ENCODE measurements around the gene EVC2.

DNA sequence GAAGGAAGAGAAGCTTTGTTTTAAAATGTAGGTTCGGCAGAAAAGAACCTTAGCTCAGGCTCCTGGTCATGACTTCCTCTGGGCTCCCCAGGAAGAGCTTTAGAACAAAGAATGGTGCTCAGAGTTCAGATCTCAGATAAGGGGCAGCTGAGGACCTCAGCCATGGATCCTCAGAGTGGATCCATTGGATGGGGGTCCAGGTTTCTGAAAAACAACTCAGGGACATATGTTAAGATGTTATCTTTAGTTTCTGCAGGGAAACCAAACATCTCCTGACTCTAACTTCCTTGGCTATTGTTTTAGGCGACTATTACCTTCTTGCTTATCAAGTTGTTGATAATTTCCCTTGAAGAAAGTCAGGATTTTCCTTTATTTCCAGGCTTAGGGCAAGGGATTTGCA lies 8.0 kb upstream of the EVC2 start:
- TF ChIP-seq, protein P1, sequence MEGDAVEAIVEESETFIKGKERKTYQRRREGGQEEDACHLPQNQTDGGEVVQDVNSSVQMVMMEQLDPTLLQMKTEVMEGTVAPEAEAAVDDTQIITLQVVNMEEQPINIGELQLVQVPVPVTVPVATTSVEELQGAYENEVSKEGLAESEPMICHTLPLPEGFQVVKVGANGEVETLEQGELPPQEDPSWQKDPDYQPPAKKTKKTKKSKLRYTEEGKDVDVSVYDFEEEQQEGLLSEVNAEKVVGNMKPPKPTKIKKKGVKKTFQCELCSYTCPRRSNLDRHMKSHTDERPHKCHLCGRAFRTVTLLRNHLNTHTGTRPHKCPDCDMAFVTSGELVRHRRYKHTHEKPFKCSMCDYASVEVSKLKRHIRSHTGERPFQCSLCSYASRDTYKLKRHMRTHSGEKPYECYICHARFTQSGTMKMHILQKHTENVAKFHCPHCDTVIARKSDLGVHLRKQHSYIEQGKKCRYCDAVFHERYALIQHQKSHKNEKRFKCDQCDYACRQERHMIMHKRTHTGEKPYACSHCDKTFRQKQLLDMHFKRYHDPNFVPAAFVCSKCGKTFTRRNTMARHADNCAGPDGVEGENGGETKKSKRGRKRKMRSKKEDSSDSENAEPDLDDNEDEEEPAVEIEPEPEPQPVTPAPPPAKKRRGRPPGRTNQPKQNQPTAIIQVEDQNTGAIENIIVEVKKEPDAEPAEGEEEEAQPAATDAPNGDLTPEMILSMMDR (optimal IDR thresholded peaks at IDR 0.05 in 1 of 3, IDR thresholded peaks at IDR 0.05 in 1 of 3, conservative IDR thresholded peaks at IDR 0.05 in 1 of 3; ENCODE audit: extremely low read depth in 1 of 3, insufficient read depth in 2 of 3, low read length in 3 of 3), result no peak
- no peak for TF ChIP-seq EZH2 (IDR thresholded peaks at IDR 0.05; ENCODE audit: low read length)
